IMR-90 (cell line): Measurements from ENCODE around the gene NFATC3. TPM values are rescaled to one million over a fixed set of nuclear protein-coding genes. Genes with fewer than 3 reads are reported as not detected.

Experiments used
- ATAC-seq: fragments of 200-7000 bp; cut with Tn5 transposase; 2 replicates; pipeline ENCODE4 v1.9.1; 2020; ENCODE audit warnings: low read depth, mild to moderate bottlenecking, moderate library complexity
- BruUV-seq: library from RNA; stranded (reverse); fragments of 400-500 nt; replicated peaks from 2 replicates; lab custom pipeline; 2021; lab: Mats Ljungman, UMichigan
- CTCF ChIA-PET: fragments of 300-600 bp; formaldehyde crosslinking; extraction: SDS; loops from one replicate; lab custom pipeline; 2021; ENCODE audit warnings: antibody characterized with exemption; lab: Yijun Ruan, JAX
- POLR2A ChIA-PET: fragments of 300-600 bp; sonication (Branson Sonifier 250); formaldehyde crosslinking; loops from one replicate; lab custom pipeline; 2022; ENCODE audit warnings: antibody characterized with exemption; ENCODE audit not compliant: unreplicated experiment; lab: Charles Lee
- DNase-seq: peaks from one replicate; pipeline ENCODE4 v3.0.0; 2013
- H2AFZ ChIP-seq: replicated peaks from 2 replicates; pipeline ENCODE3; 2013; ENCODE audit warnings: low read length, mild to moderate bottlenecking; ENCODE audit not compliant: poor library complexity
- H2AK5ac ChIP-seq: 2 replicates; pipeline ENCODE4 v1.6.1; 2013; ENCODE audit warnings: low read depth, low read length, inconsistent platforms
- H2AK9ac ChIP-seq: replicated peaks from 2 replicates; pipeline ENCODE3; 2013; ENCODE audit warnings: mild to moderate bottlenecking, low read depth, low read length, moderate library complexity; ENCODE audit not compliant: poor library complexity
- H2BK120ac ChIP-seq: 2 replicates; pipeline ENCODE4 v1.6.1; 2013; ENCODE audit warnings: low read depth, low read length, inconsistent platforms
- H2BK15ac ChIP-seq: 3 replicates; pipeline ENCODE4 v1.6.1; 2013; ENCODE audit warnings: low read depth, low read length, inconsistent platforms
- H2BK20ac ChIP-seq: 2 replicates; pipeline ENCODE4 v1.6.1; 2013; ENCODE audit warnings: low read depth, mild to moderate bottlenecking, inconsistent platforms, low read length, moderate library complexity
- H2BK5ac ChIP-seq: 2 replicates; pipeline ENCODE4 v1.6.1; 2013; ENCODE audit warnings: mild to moderate bottlenecking, low read depth, low read length, inconsistent platforms; ENCODE audit not compliant: poor library complexity, severe bottlenecking
- H3K14ac ChIP-seq: replicated peaks from 2 replicates; pipeline ENCODE4 v1.6.1; 2013; ENCODE audit warnings: low read depth, low read length, inconsistent platforms
- H3K18ac ChIP-seq: 2 replicates; pipeline ENCODE4 v1.6.1; 2013; ENCODE audit warnings: low read depth, low read length, control low read depth
- H3K23ac ChIP-seq: 2 replicates; pipeline ENCODE4 v1.6.1; 2013; ENCODE audit warnings: low read depth, low read length, inconsistent platforms
- H3K27ac ChIP-seq: 2 replicates; pipeline ENCODE4 v1.5.1; 2013; ENCODE audit warnings: mild to moderate bottlenecking, control low read depth, low read length; ENCODE audit not compliant: insufficient read depth
- H3K27me3 ChIP-seq: 2 replicates; pipeline ENCODE4 v1.6.1; 2013; ENCODE audit warnings: low read length; ENCODE audit not compliant: control insufficient read depth, insufficient read depth
- H3K36me3 ChIP-seq: 2 replicates; pipeline ENCODE4 v1.6.1; 2013; ENCODE audit warnings: low read length, mixed read lengths; ENCODE audit not compliant: control insufficient read depth, insufficient read depth
- H3K4ac ChIP-seq: 2 replicates; pipeline ENCODE4 v1.6.1; 2013; ENCODE audit warnings: low read depth, low read length, inconsistent platforms
- H3K4me1 ChIP-seq: 2 replicates; pipeline ENCODE4 v1.6.1; 2013; ENCODE audit warnings: low read length, mixed read lengths; ENCODE audit not compliant: control insufficient read depth, insufficient read depth
- H3K4me2 ChIP-seq: 2 replicates; pipeline ENCODE4 v1.6.1; 2013; ENCODE audit warnings: low read depth, mild to moderate bottlenecking, control low read depth, low read length, moderate library complexity
- H3K4me3 ChIP-seq: 2 replicates; pipeline ENCODE4 v1.5.1; 2013; ENCODE audit warnings: low read depth, mild to moderate bottlenecking, control low read depth, low read length, moderate library complexity; ENCODE audit not compliant: insufficient read depth
- H3K56ac ChIP-seq: 2 replicates; pipeline ENCODE4 v1.6.1; 2013; ENCODE audit warnings: low read length, inconsistent platforms; ENCODE audit not compliant: insufficient read depth; ENCODE audit errors: extremely low read depth
- H3K79me1 ChIP-seq, 2 experiments: 2 replicates each; pipeline ENCODE4 v1.6.1; 2013; ENCODE audit warnings: low read length in 2 of 2, inconsistent platforms in 1 of 2, low read depth in 1 of 2
- H3K9ac ChIP-seq: 2 replicates; pipeline ENCODE4 v1.6.1; 2013; ENCODE audit warnings: low read depth, low read length, control low read depth
- H3K9me1 ChIP-seq: 2 replicates; pipeline ENCODE4 v1.6.1; 2013; ENCODE audit warnings: low read length, inconsistent platforms; ENCODE audit not compliant: insufficient read depth
- H3K9me3 ChIP-seq: 2 replicates; pipeline ENCODE4 v1.6.1; 2013; ENCODE audit warnings: low read length; ENCODE audit not compliant: control insufficient read depth, insufficient read depth
- H4K20me1 ChIP-seq: 2 replicates; pipeline ENCODE4 v1.6.1; 2013; ENCODE audit warnings: low read length, inconsistent platforms; ENCODE audit not compliant: insufficient read depth
- H4K5ac ChIP-seq: 2 replicates; pipeline ENCODE4 v1.6.1; 2013; ENCODE audit warnings: mild to moderate bottlenecking, low read depth, low read length, control low read depth
- H4K8ac ChIP-seq, 2 experiments: 2 replicates each; pipeline ENCODE4 v1.6.1; 2013; ENCODE audit warnings: low read depth in 2 of 2, low read length in 2 of 2, control low read depth in 1 of 2, inconsistent platforms in 1 of 2
- H4K91ac ChIP-seq: 2 replicates; pipeline ENCODE4 v1.6.1; 2013; ENCODE audit warnings: low read depth, low read length, inconsistent platforms; ENCODE audit not compliant: insufficient read depth
- BHLHE40 ChIP-seq: fragments of 150-350 bp; IDR thresholded peaks from 2 replicates; pipeline ENCODE4 v1.6.1; 2016; ENCODE audit warnings: mild to moderate bottlenecking, low read depth, low read length
- CEBPB ChIP-seq: IDR thresholded peaks from 2 replicates; pipeline ENCODE4 v1.6.1; 2012; ENCODE audit warnings: low read depth, low read length, improper control_type of control experiment
- CHD1 ChIP-seq: IDR thresholded peaks from 2 replicates; pipeline ENCODE4 v1.6.1; 2012; ENCODE audit warnings: low read depth, low read length, improper control_type of control experiment
- ELK1 ChIP-seq: fragments of 150-350 bp; IDR thresholded peaks from 2 replicates; pipeline ENCODE4 v1.6.1; 2016; ENCODE audit warnings: low read depth, mild to moderate bottlenecking, low read length, moderate library complexity, borderline replicate concordance
- FOS ChIP-seq: fragments of 150-350 bp; IDR thresholded peaks from 2 replicates; pipeline ENCODE4 v1.6.1; 2016; ENCODE audit warnings: low read depth, low read length
- MAFK ChIP-seq: IDR thresholded peaks from 2 replicates; pipeline ENCODE4 v1.6.1; 2012; ENCODE audit warnings: low read depth, low read length, improper control_type of control experiment
- MAZ ChIP-seq: IDR thresholded peaks from 2 replicates; pipeline ENCODE4 v1.6.1; 2012; ENCODE audit warnings: low read depth, mild to moderate bottlenecking, low read length, improper control_type of control experiment, moderate library complexity, borderline replicate concordance
- MXI1 ChIP-seq: IDR thresholded peaks from 2 replicates; pipeline ENCODE4 v1.6.1; 2012; ENCODE audit warnings: low read depth, mild to moderate bottlenecking, low read length, moderate library complexity, borderline replicate concordance
- NFE2L2 ChIP-seq: fragments of 150-350 bp; IDR thresholded peaks from 2 replicates; pipeline ENCODE4 v1.6.1; 2016; ENCODE audit warnings: low read depth, mild to moderate bottlenecking, low read length
- POLR2A ChIP-seq: IDR thresholded peaks from 2 replicates; pipeline ENCODE4 v1.6.1; 2012; ENCODE audit warnings: mild to moderate bottlenecking, low read depth, low read length
- RAD21 ChIP-seq: IDR thresholded peaks from 2 replicates; pipeline ENCODE4 v1.6.1; 2012; ENCODE audit warnings: low read length, improper control_type of control experiment
- RCOR1 ChIP-seq: IDR thresholded peaks from 2 replicates; pipeline ENCODE4 v1.6.1; 2012; ENCODE audit warnings: mild to moderate bottlenecking, low read length, improper control_type of control experiment; ENCODE audit not compliant: insufficient replicate concordance
- RFX5 ChIP-seq: IDR thresholded peaks from 2 replicates; pipeline ENCODE4 v1.8.0; 2012; ENCODE audit warnings: low read depth, mild to moderate bottlenecking, low read length, moderate library complexity
- SMC3 ChIP-seq: fragments of 150-350 bp; IDR thresholded peaks from 2 replicates; pipeline ENCODE4 v1.6.1; 2016; ENCODE audit warnings: low read depth, mild to moderate bottlenecking, antibody characterized with exemption, low read length, moderate library complexity
- WGBS, 2 experiments: methylation state at CpG; one replicate each; pipeline versions ENCODE4 v1.1.5 to v1.1.7; 2013; ENCODE audit warnings: missing lambda C conversion rate in 2 of 2; ENCODE audit not compliant: insufficient read length in 1 of 2; ENCODE audit errors: extremely low coverage in 2 of 2; 5-methylcytosine and 5-hydroxymethylcytosine counted together
- dilution Hi-C: fragments of 300-500 bp; cut with HindIII; formaldehyde crosslinking; loops from one replicate; pipeline ENCODE4 v1.14.3; 2018; ENCODE audit warnings: low sequenced_read_pairs; ENCODE audit not compliant: unreplicated experiment
- in situ Hi-C: fragments of 300-500 bp; cut with MboI; formaldehyde crosslinking; loops from 3 replicates; pipeline ENCODE4 v1.14.3; 2019; ENCODE audit warnings: low sequenced_read_pairs, inconsistent platforms, mixed read lengths
- intact Hi-C: fragments of 100-400 bp; cut with micrococcal nuclease; formaldehyde crosslinking; loops from 2 replicates; pipeline ENCODE4 v1.10.0; 2022
- polyA plus RNA-seq, 3 experiments: library from polyadenylated mRNA; depleted of rRNA; stranded (reverse); fragments of >200 nt; gene quantifications; 2 replicates each; pipeline ENCODE4 v1.2.3, GENCODE V29; 2012; ENCODE audit warnings: low replicate concordance in 1 of 3
- total RNA-seq: library from RNA; depleted of rRNA; stranded (reverse); fragments of >200 nt; gene quantifications from 2 replicates; pipeline ENCODE4 v1.2.3, GENCODE V29; 2012
- TF ChIP-seq, protein P1 (sequence below): conservative IDR thresholded peaks from 2 replicates; pipeline ENCODE4 v1.5.1; 2012; ENCODE audit warnings: mild to moderate bottlenecking, low read depth, low read length, improper control_type of control experiment
- TF ChIP-seq, protein P2 (sequence below): fragments of 150-350 bp; IDR thresholded peaks from 2 replicates; pipeline ENCODE4 v1.6.1; 2017; ENCODE audit warnings: mild to moderate bottlenecking, antibody characterized with exemption, low read length, low read depth

Gene NFATC3
- total and polyA plus RNA-seq, 2 of the 4 experiments (the other 2 are of a cell fraction): 6.3 to 21.5 TPM

GRCh38 chr16:68230176-68230571, 145.0 kb downstream of the NFATC3 start:
- H3K27me3 ChIP-seq: no peaks in the 10 kb centered on the region
- no peak for ATAC-seq
- BruUV-seq: no TSS peak
- no peak overlapping the region for H2BK15ac ChIP-seq
- ChIA-PET CTCF (interaction anchor here (0.6 kb wide), 2 partner anchors 138 to 165 kb away, joined by 3 to 4 read pairs; no protein-coding TSS in a partner anchor), POLR2A (no interaction called here)
- no peak overlapping the region for H3K27ac ChIP-seq
- H3K36me3 ChIP-seq: peaks cover 6% of the 10 kb centered on the region
- H4K5ac ChIP-seq: no peak overlapping the region
- no peak overlapping the region for H3K14ac ChIP-seq
- DNase-seq: no peak
- no peak overlapping the region for H2AK5ac ChIP-seq
- no peak overlapping the region for H2BK20ac ChIP-seq
- no peaks in the 10 kb centered on the region for H3K9me1 ChIP-seq
- intact Hi-C loops (no loop called here), in situ Hi-C loops (no loop called here), dilution Hi-C loops (no loop called here)
- H3K4me2 ChIP-seq: no peak overlapping the region
- WGBS, 2 experiments: 98% methylated on average over 8 of the region's 9 CpGs; no CpG with 5 or more reads in 1 of the 2 experiments
- H2AK9ac ChIP-seq: no peak overlapping the region
- no peak overlapping the region for H3K9ac ChIP-seq
- no peak overlapping the region for H2AFZ ChIP-seq
- no peak overlapping the region for H4K8ac ChIP-seq
- H4K91ac ChIP-seq: no peak overlapping the region
- H3K4me3 ChIP-seq: no peak overlapping the region
- H3K56ac ChIP-seq: no peak overlapping the region
- TF ChIP-seq BHLHE40: no peak
- TF ChIP-seq RAD21: no peak
- TF ChIP-seq SMC3: no peak
- no peak for TF ChIP-seq CEBPB
- no peak for TF ChIP-seq CHD1
- no peak for TF ChIP-seq RCOR1
- TF ChIP-seq RFX5: no peak
- TF ChIP-seq, protein P1, sequence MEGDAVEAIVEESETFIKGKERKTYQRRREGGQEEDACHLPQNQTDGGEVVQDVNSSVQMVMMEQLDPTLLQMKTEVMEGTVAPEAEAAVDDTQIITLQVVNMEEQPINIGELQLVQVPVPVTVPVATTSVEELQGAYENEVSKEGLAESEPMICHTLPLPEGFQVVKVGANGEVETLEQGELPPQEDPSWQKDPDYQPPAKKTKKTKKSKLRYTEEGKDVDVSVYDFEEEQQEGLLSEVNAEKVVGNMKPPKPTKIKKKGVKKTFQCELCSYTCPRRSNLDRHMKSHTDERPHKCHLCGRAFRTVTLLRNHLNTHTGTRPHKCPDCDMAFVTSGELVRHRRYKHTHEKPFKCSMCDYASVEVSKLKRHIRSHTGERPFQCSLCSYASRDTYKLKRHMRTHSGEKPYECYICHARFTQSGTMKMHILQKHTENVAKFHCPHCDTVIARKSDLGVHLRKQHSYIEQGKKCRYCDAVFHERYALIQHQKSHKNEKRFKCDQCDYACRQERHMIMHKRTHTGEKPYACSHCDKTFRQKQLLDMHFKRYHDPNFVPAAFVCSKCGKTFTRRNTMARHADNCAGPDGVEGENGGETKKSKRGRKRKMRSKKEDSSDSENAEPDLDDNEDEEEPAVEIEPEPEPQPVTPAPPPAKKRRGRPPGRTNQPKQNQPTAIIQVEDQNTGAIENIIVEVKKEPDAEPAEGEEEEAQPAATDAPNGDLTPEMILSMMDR: no peak
- no peak for TF ChIP-seq ELK1
- no peak for TF ChIP-seq NFE2L2
- no peak for TF ChIP-seq MXI1
- no peak for TF ChIP-seq MAFK
- no peak for TF ChIP-seq FOS
- no peak for TF ChIP-seq POLR2A
- TF ChIP-seq, protein P2, sequence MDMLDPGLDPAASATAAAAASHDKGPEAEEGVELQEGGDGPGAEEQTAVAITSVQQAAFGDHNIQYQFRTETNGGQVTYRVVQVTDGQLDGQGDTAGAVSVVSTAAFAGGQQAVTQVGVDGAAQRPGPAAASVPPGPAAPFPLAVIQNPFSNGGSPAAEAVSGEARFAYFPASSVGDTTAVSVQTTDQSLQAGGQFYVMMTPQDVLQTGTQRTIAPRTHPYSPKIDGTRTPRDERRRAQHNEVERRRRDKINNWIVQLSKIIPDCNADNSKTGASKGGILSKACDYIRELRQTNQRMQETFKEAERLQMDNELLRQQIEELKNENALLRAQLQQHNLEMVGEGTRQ: no peak
- no peak for TF ChIP-seq MAZ
- no peak overlapping the region for H2BK120ac ChIP-seq
- 0 out of 2 replicates have a peak, but pooled peaks cover 3% of the 10 kb centered on the region for H4K20me1 ChIP-seq
- no peak overlapping the region for H3K18ac ChIP-seq
- peaks cover 5% of the 10 kb centered on the region for H3K4me1 ChIP-seq
- H3K9me3 ChIP-seq: no peaks in the 10 kb centered on the region
- no peak overlapping the region for H3K4ac ChIP-seq
- peaks cover 0 to 3% of the 10 kb centered on the region in 2 experiments; a peak in 1 of 4 replicates for H3K79me1 ChIP-seq
- H3K23ac ChIP-seq: no peak overlapping the region
- H2BK5ac ChIP-seq: no peak overlapping the region
